Ramos (cell line): Measurements from ENCODE around the gene RNF223.

ENCODE experiments used
- in situ Hi-C: fragments of 300-500 bp; cut with MboI; formaldehyde crosslinking; loops from one replicate; pipeline ENCODE4 v1.14.3; 2022; ENCODE audit warnings: low sequenced_read_pairs; ENCODE audit not compliant: unreplicated experiment

The RNF223 gene

GRCh38 chr1:1021010-1021919 lies 52.8 kb downstream of the RNF223 start:
- in situ Hi-C loops: no loop called here
